ENCODE data around the gene JARID2.

JARID2 gene

GRCh38 chr6:15513131-15513771 lies 267.4 kb downstream of the JARID2 start:
- Histone ChIP-seq H3K27ac (ENCODE audit: low read depth, low read length) (no peak overlapping the region), H3K9me3 (ENCODE audit: control insufficient read depth in 1 of 2, low read length in 2 of 2) (no peaks in the 10 kb centered on the region), H3K4me1 (ENCODE audit: control insufficient read depth in 1 of 2, insufficient read depth in 2 of 2, low read length in 2 of 2) (no peaks in the 10 kb centered on the region), H3K27me3 (ENCODE audit: control insufficient read depth in 1 of 2, insufficient read depth in 2 of 2, low read length in 2 of 2) (no peaks in the 10 kb centered on the region), H3K4me3 (ENCODE audit: low read depth in 1 of 2, low read length in 2 of 2) (no peak overlapping the region), H3K36me3 (ENCODE audit: control insufficient read depth in 1 of 2, insufficient read depth in 2 of 2, low read length in 2 of 2) (peaks cover 32 to 88% of the 10 kb centered on the region in 2 donors), H3K9ac (ENCODE audit: low read depth in 1 of 2, low read length in 2 of 2) (no peak overlapping the region)

- H3K9me3 ChIP-seq (ENCODE audit: control insufficient read depth in 1 of 2, low read length in 2 of 2) = no peaks in the 10 kb centered on the region
- H3K27me3 ChIP-seq (ENCODE audit: control insufficient read depth in 1 of 2, insufficient read depth in 2 of 2, low read length in 2 of 2) = no peaks in the 10 kb centered on the region
- no peak overlapping the region for H3K4me3 ChIP-seq (ENCODE audit: low read depth in 1 of 2, low read length in 2 of 2)
- peaks cover 36 to 86% of the 10 kb centered on the region in 2 donors for H3K36me3 ChIP-seq (ENCODE audit: control insufficient read depth in 1 of 2, insufficient read depth in 2 of 2, low read length in 2 of 2)
- H3K27ac ChIP-seq (ENCODE audit: low read depth, low read length) = no peak overlapping the region
- no peak overlapping the region for H3K9ac ChIP-seq (ENCODE audit: low read depth in 1 of 2, low read length in 2 of 2)
- H3K4me1 ChIP-seq (ENCODE audit: control insufficient read depth in 1 of 2, insufficient read depth in 2 of 2, low read length in 2 of 2) = no peaks in the 10 kb centered on the region
Measured at GRCh38 chr6:15513801-15514711, 268.2 kb downstream of the JARID2 start.

GRCh38 chr6:15515226-15515625 lies 269.4 kb downstream of the JARID2 start:
- H3K4me1 ChIP-seq (ENCODE audit: control insufficient read depth in 1 of 2, insufficient read depth in 2 of 2, low read length in 2 of 2) = no peaks in the 10 kb centered on the region
- H3K4me3 ChIP-seq (ENCODE audit: low read depth in 1 of 2, low read length in 2 of 2) = no peak overlapping the region
- H3K9me3 ChIP-seq (ENCODE audit: control insufficient read depth in 1 of 2, low read length in 2 of 2) = no peaks in the 10 kb centered on the region
- H3K36me3 ChIP-seq (ENCODE audit: control insufficient read depth in 1 of 2, insufficient read depth in 2 of 2, low read length in 2 of 2) = peaks cover 36 to 86% of the 10 kb centered on the region in 2 donors
- H3K27me3 ChIP-seq (ENCODE audit: control insufficient read depth in 1 of 2, insufficient read depth in 2 of 2, low read length in 2 of 2) = no peaks in the 10 kb centered on the region
- no peak overlapping the region for H3K27ac ChIP-seq (ENCODE audit: low read depth, low read length)
- H3K9ac ChIP-seq (ENCODE audit: low read depth in 1 of 2, low read length in 2 of 2) = no peak overlapping the region

GRCh38 chr6:15515660-15516375 lies 269.9 kb downstream of the JARID2 start:
- H3K9ac ChIP-seq (ENCODE audit: low read depth in 1 of 2, low read length in 2 of 2) = no peak overlapping the region
- no peaks in the 10 kb centered on the region for H3K9me3 ChIP-seq (ENCODE audit: control insufficient read depth in 1 of 2, low read length in 2 of 2)
- H3K36me3 ChIP-seq (ENCODE audit: control insufficient read depth in 1 of 2, insufficient read depth in 2 of 2, low read length in 2 of 2) = peaks cover 36 to 89% of the 10 kb centered on the region in 2 donors
- no peaks in the 10 kb centered on the region for H3K27me3 ChIP-seq (ENCODE audit: control insufficient read depth in 1 of 2, insufficient read depth in 2 of 2, low read length in 2 of 2)
- H3K27ac ChIP-seq (ENCODE audit: low read depth, low read length) = no peak overlapping the region
- H3K4me1 ChIP-seq (ENCODE audit: control insufficient read depth in 1 of 2, insufficient read depth in 2 of 2, low read length in 2 of 2) = no peaks in the 10 kb centered on the region
- no peak overlapping the region for H3K4me3 ChIP-seq (ENCODE audit: low read depth in 1 of 2, low read length in 2 of 2)

- Histone ChIP-seq H3K9me3 (ENCODE audit: control insufficient read depth in 1 of 2, low read length in 2 of 2) (no peaks in the 10 kb centered on the region), H3K4me3 (ENCODE audit: low read depth in 1 of 2, low read length in 2 of 2) (no peak overlapping the region), H3K9ac (ENCODE audit: low read depth in 1 of 2, low read length in 2 of 2) (no peak overlapping the region), H3K4me1 (ENCODE audit: control insufficient read depth in 1 of 2, insufficient read depth in 2 of 2, low read length in 2 of 2) (no peaks in the 10 kb centered on the region), H3K36me3 (ENCODE audit: control insufficient read depth in 1 of 2, insufficient read depth in 2 of 2, low read length in 2 of 2) (peaks cover 33 to 84% of the 10 kb centered on the region in 2 donors), H3K27me3 (ENCODE audit: control insufficient read depth in 1 of 2, insufficient read depth in 2 of 2, low read length in 2 of 2) (no peaks in the 10 kb centered on the region), H3K27ac (ENCODE audit: low read depth, low read length) (no peak overlapping the region)
Measured at GRCh38 chr6:15516378-15516777, 270.5 kb downstream of the JARID2 start.

- no peak overlapping the region for H3K27ac ChIP-seq (ENCODE audit: low read depth, low read length)
- H3K9ac ChIP-seq (ENCODE audit: low read depth in 1 of 2, low read length in 2 of 2) = no peak overlapping the region
- no peaks in the 10 kb centered on the region for H3K27me3 ChIP-seq (ENCODE audit: control insufficient read depth in 1 of 2, insufficient read depth in 2 of 2, low read length in 2 of 2)
- no peaks in the 10 kb centered on the region for H3K9me3 ChIP-seq (ENCODE audit: control insufficient read depth in 1 of 2, low read length in 2 of 2)
- peaks cover 28 to 78% of the 10 kb centered on the region in 2 donors for H3K36me3 ChIP-seq (ENCODE audit: control insufficient read depth in 1 of 2, insufficient read depth in 2 of 2, low read length in 2 of 2)
- H3K4me3 ChIP-seq (ENCODE audit: low read depth in 1 of 2, low read length in 2 of 2) = no peak overlapping the region
- peaks cover 0 to under 1% of the 10 kb centered on the region in 2 donors for H3K4me1 ChIP-seq (ENCODE audit: control insufficient read depth in 1 of 2, insufficient read depth in 2 of 2, low read length in 2 of 2)
Measured at GRCh38 chr6:15516923-15517560, 271.2 kb downstream of the JARID2 start.

- peaks cover 25 to 74% of the 10 kb centered on the region in 2 donors for H3K36me3 ChIP-seq (ENCODE audit: control insufficient read depth in 1 of 2, insufficient read depth in 2 of 2, low read length in 2 of 2)
- H3K27ac ChIP-seq (ENCODE audit: low read depth, low read length) = no peak overlapping the region
- no peak overlapping the region for H3K9ac ChIP-seq (ENCODE audit: low read depth in 1 of 2, low read length in 2 of 2)
Measured at GRCh38 chr6:15517600-15517999, 271.7 kb downstream of the JARID2 start.

GRCh38 chr6:15518057-15518456 lies 272.2 kb downstream of the JARID2 start:
- no peak overlapping the region for H3K9ac ChIP-seq (ENCODE audit: low read depth in 1 of 2, low read length in 2 of 2)
- H3K9me3 ChIP-seq (ENCODE audit: control insufficient read depth in 1 of 2, low read length in 2 of 2) = no peaks in the 10 kb centered on the region
- no peaks in the 10 kb centered on the region for H3K27me3 ChIP-seq (ENCODE audit: control insufficient read depth in 1 of 2, insufficient read depth in 2 of 2, low read length in 2 of 2)
- no peak overlapping the region for H3K4me3 ChIP-seq (ENCODE audit: low read depth in 1 of 2, low read length in 2 of 2)
- peaks cover 27 to 74% of the 10 kb centered on the region in 2 donors for H3K36me3 ChIP-seq (ENCODE audit: control insufficient read depth in 1 of 2, insufficient read depth in 2 of 2, low read length in 2 of 2)
- peaks cover 0 to 4% of the 10 kb centered on the region in 2 donors for H3K4me1 ChIP-seq (ENCODE audit: control insufficient read depth in 1 of 2, insufficient read depth in 2 of 2, low read length in 2 of 2)
- H3K27ac ChIP-seq (ENCODE audit: low read depth, low read length) = no peak overlapping the region

More at GRCh38 chr6:15517600-15517999, 271.7 kb downstream of the JARID2 start:
- no peaks in the 10 kb centered on the region for H3K9me3 ChIP-seq (ENCODE audit: control insufficient read depth in 1 of 2, low read length in 2 of 2)
- no peaks in the 10 kb centered on the region for H3K27me3 ChIP-seq (ENCODE audit: control insufficient read depth in 1 of 2, insufficient read depth in 2 of 2, low read length in 2 of 2)
- H3K4me1 ChIP-seq (ENCODE audit: control insufficient read depth in 1 of 2, insufficient read depth in 2 of 2, low read length in 2 of 2) = peaks cover 0 to 4% of the 10 kb centered on the region in 2 donors
- H3K4me3 ChIP-seq (ENCODE audit: low read depth in 1 of 2, low read length in 2 of 2) = no peak overlapping the region

- H3K27me3 ChIP-seq (ENCODE audit: control insufficient read depth in 1 of 2, insufficient read depth in 2 of 2, low read length in 2 of 2) = no peaks in the 10 kb centered on the region
- H3K9me3 ChIP-seq (ENCODE audit: control insufficient read depth in 1 of 2, low read length in 2 of 2) = no peaks in the 10 kb centered on the region
- H3K36me3 ChIP-seq (ENCODE audit: control insufficient read depth in 1 of 2, insufficient read depth in 2 of 2, low read length in 2 of 2) = peaks cover 26 to 74% of the 10 kb centered on the region in 2 donors
- H3K27ac ChIP-seq (ENCODE audit: low read depth, low read length) = no peak overlapping the region
- H3K4me3 ChIP-seq (ENCODE audit: low read depth in 1 of 2, low read length in 2 of 2) = no peak overlapping the region
- no peak overlapping the region for H3K9ac ChIP-seq (ENCODE audit: low read depth in 1 of 2, low read length in 2 of 2)
- H3K4me1 ChIP-seq (ENCODE audit: control insufficient read depth in 1 of 2, insufficient read depth in 2 of 2, low read length in 2 of 2) = peaks cover 0 to 4% of the 10 kb centered on the region in 2 donors
Measured at GRCh38 chr6:15518878-15519277, 273.0 kb downstream of the JARID2 start.

Data from duodenal mucosa (tissue), 2 donors.